Nucleus accumbens (tissue), 56 donors: ENCODE data around the gene THAP6.

Source experiments
- DNase-seq, 56 donors: peaks; one replicate each; lab custom pipeline; 2025; lab: John Stamatoyannopoulos, UW

THAP6 gene

GRCh38 chr4:75565481-75565880 is 51.2 kb downstream of the THAP6 start:
- no peak for DNase-seq

GRCh38 chr4:75566911-75567310 is 52.6 kb downstream of the THAP6 start:
- no peak for DNase-seq

- DNase-seq: no peak
These were observed 53.5 kb downstream of the THAP6 start for GRCh38 chr4:75567725-75568124.
